ENCODE measurements around the gene CUEDC1.

CUEDC1 gene

DNA sequence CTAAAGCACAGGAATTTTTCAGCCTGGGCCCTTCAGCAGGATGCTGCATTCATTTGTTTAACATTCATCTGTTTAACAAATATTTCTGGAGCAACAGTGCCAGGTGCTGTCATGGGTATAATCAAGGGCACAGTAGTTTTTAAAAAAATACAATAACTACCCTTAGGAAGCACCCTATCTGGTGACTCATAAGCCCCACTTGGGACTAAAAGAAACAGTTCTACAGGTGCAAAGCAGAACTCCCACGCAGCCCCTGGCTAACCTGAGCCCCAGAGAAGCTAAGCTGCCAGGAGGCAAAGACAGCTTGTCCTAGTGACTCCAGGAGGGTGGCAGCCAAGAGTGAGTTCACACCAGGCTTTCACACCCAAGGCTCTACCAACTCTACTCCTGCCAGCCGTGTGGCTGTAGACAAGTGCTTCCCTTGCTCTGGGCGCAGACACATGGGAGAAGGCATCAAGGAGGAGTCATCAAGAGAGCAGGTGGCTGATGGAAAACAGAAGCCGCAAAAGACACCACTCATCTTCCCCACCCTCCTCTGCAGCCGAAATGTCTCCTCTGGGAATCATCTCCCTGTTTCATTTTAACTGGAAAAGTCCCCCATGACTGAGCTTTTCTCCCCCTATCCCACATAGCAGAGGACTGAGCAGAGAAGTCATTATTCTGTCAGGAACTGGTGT, 14.4 kb downstream of the CUEDC1 start:
- Histone ChIP-seq H3K27me3 (no peaks in the 10 kb centered on the region), H3K36me3 (no peaks in the 10 kb centered on the region), H3K9me3 (no peaks in the 10 kb centered on the region), H3K4me3 (ENCODE audit: low read depth in 1 of 2, low read length in 1 of 2) (no peak overlapping the region), H3K4me1 (ENCODE audit: control insufficient read depth in 1 of 2, insufficient read depth in 1 of 2, low read depth in 1 of 2, low read length in 1 of 2) (peaks cover 38 to 65% of the 10 kb centered on the region in 2 experiments), H3K27ac (peak overlapping the region; percentile 77)
- TF ChIP-seq, protein P1, sequence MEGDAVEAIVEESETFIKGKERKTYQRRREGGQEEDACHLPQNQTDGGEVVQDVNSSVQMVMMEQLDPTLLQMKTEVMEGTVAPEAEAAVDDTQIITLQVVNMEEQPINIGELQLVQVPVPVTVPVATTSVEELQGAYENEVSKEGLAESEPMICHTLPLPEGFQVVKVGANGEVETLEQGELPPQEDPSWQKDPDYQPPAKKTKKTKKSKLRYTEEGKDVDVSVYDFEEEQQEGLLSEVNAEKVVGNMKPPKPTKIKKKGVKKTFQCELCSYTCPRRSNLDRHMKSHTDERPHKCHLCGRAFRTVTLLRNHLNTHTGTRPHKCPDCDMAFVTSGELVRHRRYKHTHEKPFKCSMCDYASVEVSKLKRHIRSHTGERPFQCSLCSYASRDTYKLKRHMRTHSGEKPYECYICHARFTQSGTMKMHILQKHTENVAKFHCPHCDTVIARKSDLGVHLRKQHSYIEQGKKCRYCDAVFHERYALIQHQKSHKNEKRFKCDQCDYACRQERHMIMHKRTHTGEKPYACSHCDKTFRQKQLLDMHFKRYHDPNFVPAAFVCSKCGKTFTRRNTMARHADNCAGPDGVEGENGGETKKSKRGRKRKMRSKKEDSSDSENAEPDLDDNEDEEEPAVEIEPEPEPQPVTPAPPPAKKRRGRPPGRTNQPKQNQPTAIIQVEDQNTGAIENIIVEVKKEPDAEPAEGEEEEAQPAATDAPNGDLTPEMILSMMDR (IDR thresholded peaks at IDR 0.05) = no peak

DNA sequence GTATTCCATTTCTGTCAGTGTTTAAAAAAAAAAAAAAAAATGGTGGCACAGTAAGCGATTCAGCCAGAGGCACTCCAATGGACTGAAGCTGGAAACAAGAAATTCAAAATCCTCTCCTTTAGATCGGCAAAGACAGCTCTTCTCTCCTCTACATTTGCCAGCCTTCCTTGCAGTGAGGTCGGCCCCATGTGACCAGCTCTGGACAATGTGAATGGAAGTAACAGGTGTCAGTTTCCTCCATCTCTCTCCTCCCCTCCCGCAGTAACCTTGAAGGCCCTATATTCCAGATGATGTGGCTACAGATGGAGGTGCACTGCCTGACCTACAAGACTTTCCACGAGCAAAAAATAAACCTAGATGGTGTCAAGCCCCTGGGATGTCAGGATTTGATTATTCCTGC, 15.0 kb downstream of the CUEDC1 start:
- peak overlapping the region in 1 of 2 experiments; percentile 52 for H3K4me3 ChIP-seq (ENCODE audit: low read depth in 1 of 2, low read length in 1 of 2)
- H3K27ac ChIP-seq = peak overlapping the region; percentile 77
- no peaks in the 10 kb centered on the region for H3K36me3 ChIP-seq
- no peaks in the 10 kb centered on the region for H3K9me3 ChIP-seq
- peaks cover 41 to 65% of the 10 kb centered on the region in 2 experiments for H3K4me1 ChIP-seq (ENCODE audit: control insufficient read depth in 1 of 2, insufficient read depth in 1 of 2, low read depth in 1 of 2, low read length in 1 of 2)
- TF ChIP-seq, protein P1 (IDR thresholded peaks at IDR 0.05) = no peak
- no peaks in the 10 kb centered on the region for H3K27me3 ChIP-seq

DNA sequence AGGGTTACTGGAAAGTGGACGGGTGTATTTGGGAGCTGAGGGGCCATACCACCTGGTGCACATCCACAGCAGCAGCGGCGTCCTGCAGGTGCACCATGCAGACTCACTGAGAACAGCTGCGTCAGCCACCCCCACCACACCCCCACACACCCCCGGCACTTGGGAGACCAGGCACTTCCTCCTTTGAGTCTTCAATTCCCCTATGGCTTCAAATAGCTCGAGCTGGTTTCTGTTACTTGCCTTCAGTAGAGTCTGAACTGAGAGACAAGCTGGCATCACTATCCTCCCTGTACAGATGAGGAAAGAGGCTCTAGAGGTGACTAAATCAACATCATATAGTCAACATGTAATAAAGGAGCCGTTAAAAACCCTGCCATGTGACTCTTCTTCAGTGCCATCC, 15.4 kb downstream of the CUEDC1 start:
- TF ChIP-seq, protein P1 (IDR thresholded peaks at IDR 0.05) = no peak

DNA sequence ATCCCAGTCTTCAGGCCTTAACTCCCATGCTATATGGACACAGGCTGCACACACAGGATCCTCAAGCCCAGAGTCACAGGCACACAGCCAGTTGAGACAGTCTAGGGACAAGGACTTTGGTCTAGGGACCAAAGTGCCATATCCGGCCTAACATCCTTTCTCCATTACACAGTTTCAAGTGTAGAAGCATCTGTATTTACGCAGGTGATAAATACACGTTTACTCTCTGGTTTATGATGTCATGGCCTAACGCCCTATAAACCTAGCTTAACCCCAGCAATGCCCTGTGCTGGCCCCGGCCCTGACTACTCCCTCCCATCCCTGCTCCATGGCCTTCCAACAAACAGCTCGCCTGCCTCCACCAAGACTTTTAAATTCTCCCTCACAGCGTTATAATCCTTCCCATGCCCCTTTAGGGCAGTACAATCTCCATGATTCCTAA, 17.1 kb downstream of the CUEDC1 start:
- no peaks in the 10 kb centered on the region for H3K9me3 ChIP-seq
- H3K36me3 ChIP-seq = no peaks in the 10 kb centered on the region
- H3K27me3 ChIP-seq = no peaks in the 10 kb centered on the region
- TF ChIP-seq, protein P1 (IDR thresholded peaks at IDR 0.05) = no peak
- H3K27ac ChIP-seq = peak overlapping the region; percentile 61
- no peak overlapping the region for H3K4me3 ChIP-seq (ENCODE audit: low read depth in 1 of 2, low read length in 1 of 2)
- H3K4me1 ChIP-seq (ENCODE audit: control insufficient read depth in 1 of 2, insufficient read depth in 1 of 2, low read depth in 1 of 2, low read length in 1 of 2) = peaks cover 38 to 56% of the 10 kb centered on the region in 2 experiments

More for the DNA sequence above, 15.4 kb downstream of the CUEDC1 start:
- Histone ChIP-seq H3K4me3 (ENCODE audit: low read depth in 1 of 2, low read length in 1 of 2) (peak overlapping the region; percentile 12 to 52), H3K9me3 (no peaks in the 10 kb centered on the region), H3K27ac (peak overlapping the region; percentile 77), H3K4me1 (ENCODE audit: control insufficient read depth in 1 of 2, insufficient read depth in 1 of 2, low read depth in 1 of 2, low read length in 1 of 2) (peaks cover 41 to 63% of the 10 kb centered on the region in 2 experiments), H3K36me3 (no peaks in the 10 kb centered on the region), H3K27me3 (no peaks in the 10 kb centered on the region)

DNA sequence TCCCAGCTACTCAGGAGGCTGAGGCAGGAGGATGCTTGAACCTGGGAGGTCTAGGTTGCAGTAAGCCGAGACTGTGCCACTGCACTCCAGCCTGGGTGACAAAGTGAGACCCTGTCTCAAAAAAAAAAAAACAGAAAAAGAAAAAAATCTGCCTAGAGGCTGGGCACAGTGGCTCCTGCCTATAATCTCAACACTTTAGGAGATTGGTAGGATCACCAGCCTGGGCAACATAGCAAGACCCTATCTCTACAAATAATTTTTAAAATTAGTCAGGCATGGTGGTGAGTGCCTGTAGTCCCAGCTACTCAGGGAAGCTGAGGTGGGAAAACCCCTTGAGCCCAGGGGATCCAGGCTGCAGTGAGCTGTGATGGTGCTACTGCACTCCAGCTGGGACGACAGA, 17.7 kb downstream of the CUEDC1 start:
- TF ChIP-seq, protein P1 (IDR thresholded peaks at IDR 0.05) = no peak
- no peaks in the 10 kb centered on the region for H3K36me3 ChIP-seq
- H3K4me3 ChIP-seq (ENCODE audit: low read depth in 1 of 2, low read length in 1 of 2) = no peak overlapping the region
- peak overlapping the region; percentile 61 for H3K27ac ChIP-seq
- H3K9me3 ChIP-seq = no peaks in the 10 kb centered on the region
- H3K4me1 ChIP-seq (ENCODE audit: control insufficient read depth in 1 of 2, insufficient read depth in 1 of 2, low read depth in 1 of 2, low read length in 1 of 2) = peaks cover 36 to 53% of the 10 kb centered on the region in 2 experiments
- H3K27me3 ChIP-seq = no peaks in the 10 kb centered on the region
